SK-N-SH treated with all-trans-retinoic acid at 6 μM for 48 hours (cell line): ENCODE measurements around the gene STAB2.

Experiments used
- ATAC-seq: fragments of 200-7000 bp; cut with Tn5 transposase; 3 replicates; pipeline ENCODE4 v1.9.1; 2020; ENCODE audit warnings: mild to moderate bottlenecking, moderate library complexity
- ARNTL ChIP-seq: fragments of 450-650 bp; formaldehyde crosslinking; IDR thresholded peaks from 2 replicates; pipeline ENCODE4 v1.5.0; 2020; ENCODE audit warnings: low read depth, mild to moderate bottlenecking, moderate library complexity, borderline replicate concordance
- BACH2 ChIP-seq: fragments of 250-450 bp; sonication (Bioruptor Pico); IDR thresholded peaks from 2 replicates; pipeline ENCODE4 v1.9.0; 2021; ENCODE audit warnings: mild to moderate bottlenecking, borderline replicate concordance
- ESRRG ChIP-seq: fragments of 250-450 bp; sonication (Bioruptor Pico); IDR thresholded peaks from 2 replicates; pipeline ENCODE4 v1.6.1; 2021; ENCODE audit warnings: mild to moderate bottlenecking
- GLIS3 ChIP-seq: fragments of 250-450 bp; sonication (Bioruptor Pico); IDR thresholded peaks from 2 replicates; pipeline ENCODE4 v1.5.0; 2020; ENCODE audit warnings: mild to moderate bottlenecking, moderate library complexity
- ISL1 ChIP-seq: fragments of 250-450 bp; sonication (Bioruptor Pico); IDR thresholded peaks from 2 replicates; pipeline ENCODE4 v2.1.2; 2022; ENCODE audit warnings: mild to moderate bottlenecking, moderate library complexity
- OSR1 ChIP-seq: fragments of 250-450 bp; sonication (Bioruptor Pico); IDR thresholded peaks from 2 replicates; pipeline ENCODE4 v1.8.0; 2022; ENCODE audit warnings: moderate library complexity, mild to moderate bottlenecking, inconsistent platforms
- PPARA ChIP-seq: fragments of 250-450 bp; sonication (Bioruptor Pico); IDR thresholded peaks from 2 replicates; pipeline ENCODE4 v1.5.0; 2020; ENCODE audit warnings: mild to moderate bottlenecking, borderline replicate concordance
- RARB ChIP-seq: fragments of 250-450 bp; sonication (Bioruptor Pico); IDR thresholded peaks from 2 replicates; pipeline ENCODE4 v1.8.0; 2021; ENCODE audit warnings: mild to moderate bottlenecking, moderate library complexity
- SNAI2 ChIP-seq: fragments of 250-450 bp; sonication (Bioruptor Pico); IDR thresholded peaks from 2 replicates; pipeline ENCODE4 v1.5.0; 2020; ENCODE audit warnings: mild to moderate bottlenecking, moderate library complexity
- TCF4 ChIP-seq: fragments of 250-450 bp; sonication (Bioruptor Pico); IDR thresholded peaks from 2 replicates; pipeline ENCODE4 v1.8.0; 2021; ENCODE audit warnings: mild to moderate bottlenecking, moderate library complexity, borderline replicate concordance
- ZC3H10 ChIP-seq: fragments of 250-450 bp; sonication (Bioruptor Pico); IDR thresholded peaks from 2 replicates; pipeline ENCODE4 v1.5.1; 2021; ENCODE audit warnings: mild to moderate bottlenecking, moderate library complexity
- ZFP30 ChIP-seq: fragments of 450-650 bp; formaldehyde crosslinking; IDR thresholded peaks from 2 replicates; pipeline ENCODE4 v1.5.0; 2022; ENCODE audit warnings: mild to moderate bottlenecking, moderate library complexity
- ZNF565 ChIP-seq: fragments of 450-650 bp; formaldehyde crosslinking; conservative IDR thresholded peaks from 2 replicates; pipeline ENCODE4 v1.5.0; 2020; ENCODE audit warnings: low read depth, mild to moderate bottlenecking, moderate library complexity
- ZNF8 ChIP-seq: fragments of 450-650 bp; formaldehyde crosslinking; IDR thresholded peaks from 2 replicates; pipeline ENCODE4 v1.5.0; 2020; ENCODE audit warnings: mild to moderate bottlenecking, moderate library complexity
- TF ChIP-seq, protein P1 (sequence below): fragments of 250-450 bp; sonication (Bioruptor Pico); IDR thresholded peaks from 2 replicates; pipeline ENCODE4 v1.5.1; 2020; ENCODE audit warnings: low read depth, mild to moderate bottlenecking, moderate library complexity
- TF ChIP-seq, protein P2 (sequence below): fragments of 250-450 bp; sonication (Bioruptor Pico); IDR thresholded peaks from 2 replicates; pipeline ENCODE4 v1.8.0; 2021; ENCODE audit warnings: low read depth, mild to moderate bottlenecking, moderate library complexity, borderline replicate concordance
- TF ChIP-seq, protein P3 (sequence below): fragments of 250-450 bp; sonication (Bioruptor Pico); IDR thresholded peaks from 2 replicates; pipeline ENCODE4 v1.5.1; 2021; ENCODE audit warnings: mild to moderate bottlenecking, moderate library complexity
- TF ChIP-seq, protein P4 (sequence below): fragments of 250-450 bp; sonication (Bioruptor Pico); IDR thresholded peaks from 2 replicates; pipeline ENCODE4 v1.5.0; 2020; ENCODE audit warnings: mild to moderate bottlenecking, moderate library complexity
- TF ChIP-seq, protein P5 (sequence below): fragments of 250-450 bp; sonication (Bioruptor Pico); IDR thresholded peaks from 2 replicates; pipeline ENCODE4 v1.8.0; 2020; ENCODE audit warnings: mild to moderate bottlenecking, moderate library complexity, borderline replicate concordance

Gene STAB2

DNA sequence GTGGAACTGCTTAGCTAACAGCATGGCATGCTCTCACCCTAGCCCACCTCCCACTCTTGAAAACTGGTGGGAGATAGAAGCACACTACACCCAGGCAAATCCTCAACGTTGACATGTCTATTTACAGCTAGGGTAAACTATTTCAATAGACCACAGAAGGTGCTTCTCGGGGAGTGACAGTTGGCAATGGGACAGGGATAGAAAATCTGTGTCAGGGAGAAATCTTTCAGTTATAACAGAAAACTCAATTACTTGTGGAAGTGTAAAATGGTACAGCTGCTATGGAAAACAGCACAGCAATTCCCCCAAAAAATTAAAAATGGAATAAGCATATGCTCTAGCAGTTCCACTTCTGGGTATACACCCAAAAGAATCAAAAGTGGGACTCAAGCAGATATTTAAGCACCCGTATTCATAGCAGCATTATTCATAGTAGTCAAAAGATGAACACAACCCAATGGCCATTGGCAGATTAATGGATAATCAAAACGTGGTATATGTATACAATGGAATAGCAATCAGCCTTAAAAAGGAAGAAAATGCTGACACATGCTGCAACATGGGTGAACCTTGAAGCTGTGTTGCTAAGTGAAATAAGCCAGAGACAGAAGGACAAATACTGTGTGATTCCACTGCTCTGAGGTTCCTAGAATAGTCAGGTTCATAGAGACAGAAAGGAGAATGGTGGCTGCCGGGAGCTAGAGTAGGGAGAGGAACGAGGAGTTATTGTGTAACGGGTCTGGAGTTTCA is 92.5 kb downstream of the STAB2 start:
- no peak for ATAC-seq
- no peak for TF ChIP-seq ZNF565 (CRISPR knock-in tag)
- no peak for TF ChIP-seq BACH2 (CRISPR knock-in tag)
- no peak for TF ChIP-seq SNAI2 (CRISPR knock-in tag)
- TF ChIP-seq ZFP30 (CRISPR knock-in tag): no peak
- TF ChIP-seq, protein P1, sequence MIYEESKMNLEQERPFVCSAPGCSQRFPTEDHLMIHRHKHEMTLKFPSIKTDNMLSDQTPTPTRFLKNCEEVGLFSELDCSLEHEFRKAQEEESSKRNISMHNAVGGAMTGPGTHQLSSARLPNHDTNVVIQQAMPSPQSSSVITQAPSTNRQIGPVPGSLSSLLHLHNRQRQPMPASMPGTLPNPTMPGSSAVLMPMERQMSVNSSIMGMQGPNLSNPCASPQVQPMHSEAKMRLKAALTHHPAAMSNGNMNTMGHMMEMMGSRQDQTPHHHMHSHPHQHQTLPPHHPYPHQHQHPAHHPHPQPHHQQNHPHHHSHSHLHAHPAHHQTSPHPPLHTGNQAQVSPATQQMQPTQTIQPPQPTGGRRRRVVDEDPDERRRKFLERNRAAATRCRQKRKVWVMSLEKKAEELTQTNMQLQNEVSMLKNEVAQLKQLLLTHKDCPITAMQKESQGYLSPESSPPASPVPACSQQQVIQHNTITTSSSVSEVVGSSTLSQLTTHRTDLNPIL (CRISPR knock-in tag): no peak
- TF ChIP-seq PPARA: no peak
- no peak for TF ChIP-seq ZC3H10 (CRISPR knock-in tag)
- TF ChIP-seq GLIS3 (CRISPR knock-in tag): no peak

DNA sequence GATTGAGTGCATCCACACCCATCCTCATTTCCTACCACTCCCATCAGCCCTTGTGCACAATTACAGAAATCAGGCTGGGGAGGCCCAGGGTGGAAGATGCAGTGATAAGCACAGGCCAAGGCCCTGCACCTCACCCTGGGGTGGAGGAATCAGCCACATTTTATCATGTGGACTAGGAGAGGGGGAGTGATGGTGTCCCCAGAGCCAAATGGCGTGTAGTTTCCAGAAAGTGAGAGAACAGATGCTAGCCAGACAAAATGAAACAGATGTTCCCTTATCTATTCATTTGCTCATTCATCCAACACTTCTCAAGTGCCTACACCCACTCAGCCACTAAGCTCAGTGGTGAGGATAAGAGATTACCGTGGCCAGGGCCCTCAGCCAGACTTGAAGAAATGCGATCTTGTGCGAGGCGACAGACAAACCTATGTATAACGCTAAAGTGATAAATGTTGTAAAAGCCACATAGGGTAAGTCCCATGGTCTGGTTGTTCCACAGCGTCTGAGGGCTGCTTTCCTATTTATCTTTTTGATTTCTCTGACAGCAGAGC is 93.6 kb downstream of the STAB2 start:
- no peak; the same call in 1 of the 3 replicates for ATAC-seq
- no peak for TF ChIP-seq PPARA
- TF ChIP-seq TCF4 (CRISPR knock-in tag): peak; percentile 69
- no peak for TF ChIP-seq BACH2 (CRISPR knock-in tag)
- TF ChIP-seq, all 23 proteins: peak for 1

DNA sequence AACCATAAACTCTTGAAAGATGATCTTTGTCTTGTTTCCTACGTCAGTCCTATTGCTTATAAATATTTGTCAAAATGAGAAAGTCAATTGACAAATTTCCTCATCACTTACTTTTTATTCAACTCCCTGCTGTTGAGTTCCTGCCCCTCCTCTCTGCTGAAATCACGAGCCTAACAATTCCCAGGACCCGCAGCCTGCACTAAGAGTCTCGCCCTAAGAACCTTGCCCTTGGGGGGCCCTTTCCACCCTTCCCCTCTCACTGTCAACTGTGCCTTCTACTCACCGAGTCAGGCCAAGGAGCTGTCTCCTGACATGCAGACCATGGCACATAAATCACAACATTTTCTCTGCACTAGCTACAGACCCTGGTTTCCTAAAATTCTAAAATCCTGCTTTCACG is 99.0 kb downstream of the STAB2 start:
- ATAC-seq: no peak
- TF ChIP-seq ARNTL (CRISPR knock-in tag) (no peak), OSR1 (CRISPR knock-in tag) (no peak), BACH2 (CRISPR knock-in tag) (no peak), ZFP30 (CRISPR knock-in tag) (no peak), ZNF8 (no peak)
- TF ChIP-seq, protein P2, sequence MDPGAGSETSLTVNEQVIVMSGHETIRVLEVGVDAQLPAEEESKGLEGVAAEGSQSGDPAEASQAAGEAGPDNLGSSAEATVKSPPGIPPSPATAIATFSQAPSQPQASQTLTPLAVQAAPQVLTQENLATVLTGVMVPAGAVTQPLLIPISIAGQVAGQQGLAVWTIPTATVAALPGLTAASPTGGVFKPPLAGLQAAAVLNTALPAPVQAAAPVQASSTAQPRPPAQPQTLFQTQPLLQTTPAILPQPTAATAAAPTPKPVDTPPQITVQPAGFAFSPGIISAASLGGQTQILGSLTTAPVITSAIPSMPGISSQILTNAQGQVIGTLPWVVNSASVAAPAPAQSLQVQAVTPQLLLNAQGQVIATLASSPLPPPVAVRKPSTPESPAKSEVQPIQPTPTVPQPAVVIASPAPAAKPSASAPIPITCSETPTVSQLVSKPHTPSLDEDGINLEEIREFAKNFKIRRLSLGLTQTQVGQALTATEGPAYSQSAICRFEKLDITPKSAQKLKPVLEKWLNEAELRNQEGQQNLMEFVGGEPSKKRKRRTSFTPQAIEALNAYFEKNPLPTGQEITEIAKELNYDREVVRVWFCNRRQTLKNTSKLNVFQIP (CRISPR knock-in tag): no peak

DNA sequence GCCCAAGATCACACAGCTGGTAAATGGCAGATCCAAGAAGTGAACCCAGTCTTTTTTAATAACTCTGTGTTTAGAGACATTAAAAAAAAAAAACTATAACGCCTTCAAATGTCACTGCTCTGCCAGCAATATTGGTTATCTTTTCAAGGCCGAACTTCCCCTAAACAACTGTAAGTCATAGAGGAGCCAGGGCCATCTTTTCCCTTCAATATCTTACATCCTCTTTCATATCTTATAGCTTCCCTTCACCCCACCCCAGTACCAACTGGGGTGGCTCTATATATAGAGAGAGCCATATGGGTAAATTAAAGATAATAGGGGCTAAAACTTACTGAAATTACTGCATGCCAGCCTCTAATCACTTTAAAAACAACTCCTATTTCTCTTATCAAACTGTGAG is 100.2 kb downstream of the STAB2 start:
- no peak for TF ChIP-seq ISL1 (CRISPR knock-in tag)
- no peak for TF ChIP-seq ZC3H10 (CRISPR knock-in tag)
- no peak for TF ChIP-seq SNAI2 (CRISPR knock-in tag)
- TF ChIP-seq TCF4 (CRISPR knock-in tag): no peak
- TF ChIP-seq ESRRG (CRISPR knock-in tag): no peak
- TF ChIP-seq, protein P3, sequence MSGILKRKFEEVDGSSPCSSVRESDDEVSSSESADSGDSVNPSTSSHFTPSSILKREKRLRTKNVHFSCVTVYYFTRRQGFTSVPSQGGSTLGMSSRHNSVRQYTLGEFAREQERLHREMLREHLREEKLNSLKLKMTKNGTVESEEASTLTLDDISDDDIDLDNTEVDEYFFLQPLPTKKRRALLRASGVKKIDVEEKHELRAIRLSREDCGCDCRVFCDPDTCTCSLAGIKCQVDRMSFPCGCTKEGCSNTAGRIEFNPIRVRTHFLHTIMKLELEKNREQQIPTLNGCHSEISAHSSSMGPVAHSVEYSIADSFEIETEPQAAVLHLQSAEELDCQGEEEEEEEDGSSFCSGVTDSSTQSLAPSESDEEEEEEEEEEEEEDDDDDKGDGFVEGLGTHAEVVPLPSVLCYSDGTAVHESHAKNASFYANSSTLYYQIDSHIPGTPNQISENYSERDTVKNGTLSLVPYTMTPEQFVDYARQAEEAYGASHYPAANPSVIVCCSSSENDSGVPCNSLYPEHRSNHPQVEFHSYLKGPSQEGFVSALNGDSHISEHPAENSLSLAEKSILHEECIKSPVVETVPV (CRISPR knock-in tag): no peak
- TF ChIP-seq, protein P4, sequence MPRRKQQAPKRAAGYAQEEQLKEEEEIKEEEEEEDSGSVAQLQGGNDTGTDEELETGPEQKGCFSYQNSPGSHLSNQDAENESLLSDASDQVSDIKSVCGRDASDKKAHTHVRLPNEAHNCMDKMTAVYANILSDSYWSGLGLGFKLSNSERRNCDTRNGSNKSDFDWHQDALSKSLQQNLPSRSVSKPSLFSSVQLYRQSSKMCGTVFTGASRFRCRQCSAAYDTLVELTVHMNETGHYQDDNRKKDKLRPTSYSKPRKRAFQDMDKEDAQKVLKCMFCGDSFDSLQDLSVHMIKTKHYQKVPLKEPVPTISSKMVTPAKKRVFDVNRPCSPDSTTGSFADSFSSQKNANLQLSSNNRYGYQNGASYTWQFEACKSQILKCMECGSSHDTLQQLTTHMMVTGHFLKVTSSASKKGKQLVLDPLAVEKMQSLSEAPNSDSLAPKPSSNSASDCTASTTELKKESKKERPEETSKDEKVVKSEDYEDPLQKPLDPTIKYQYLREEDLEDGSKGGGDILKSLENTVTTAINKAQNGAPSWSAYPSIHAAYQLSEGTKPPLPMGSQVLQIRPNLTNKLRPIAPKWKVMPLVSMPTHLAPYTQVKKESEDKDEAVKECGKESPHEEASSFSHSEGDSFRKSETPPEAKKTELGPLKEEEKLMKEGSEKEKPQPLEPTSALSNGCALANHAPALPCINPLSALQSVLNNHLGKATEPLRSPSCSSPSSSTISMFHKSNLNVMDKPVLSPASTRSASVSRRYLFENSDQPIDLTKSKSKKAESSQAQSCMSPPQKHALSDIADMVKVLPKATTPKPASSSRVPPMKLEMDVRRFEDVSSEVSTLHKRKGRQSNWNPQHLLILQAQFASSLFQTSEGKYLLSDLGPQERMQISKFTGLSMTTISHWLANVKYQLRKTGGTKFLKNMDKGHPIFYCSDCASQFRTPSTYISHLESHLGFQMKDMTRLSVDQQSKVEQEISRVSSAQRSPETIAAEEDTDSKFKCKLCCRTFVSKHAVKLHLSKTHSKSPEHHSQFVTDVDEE (CRISPR knock-in tag): no peak
- no peak for TF ChIP-seq OSR1 (CRISPR knock-in tag)
- no peak for ATAC-seq

DNA sequence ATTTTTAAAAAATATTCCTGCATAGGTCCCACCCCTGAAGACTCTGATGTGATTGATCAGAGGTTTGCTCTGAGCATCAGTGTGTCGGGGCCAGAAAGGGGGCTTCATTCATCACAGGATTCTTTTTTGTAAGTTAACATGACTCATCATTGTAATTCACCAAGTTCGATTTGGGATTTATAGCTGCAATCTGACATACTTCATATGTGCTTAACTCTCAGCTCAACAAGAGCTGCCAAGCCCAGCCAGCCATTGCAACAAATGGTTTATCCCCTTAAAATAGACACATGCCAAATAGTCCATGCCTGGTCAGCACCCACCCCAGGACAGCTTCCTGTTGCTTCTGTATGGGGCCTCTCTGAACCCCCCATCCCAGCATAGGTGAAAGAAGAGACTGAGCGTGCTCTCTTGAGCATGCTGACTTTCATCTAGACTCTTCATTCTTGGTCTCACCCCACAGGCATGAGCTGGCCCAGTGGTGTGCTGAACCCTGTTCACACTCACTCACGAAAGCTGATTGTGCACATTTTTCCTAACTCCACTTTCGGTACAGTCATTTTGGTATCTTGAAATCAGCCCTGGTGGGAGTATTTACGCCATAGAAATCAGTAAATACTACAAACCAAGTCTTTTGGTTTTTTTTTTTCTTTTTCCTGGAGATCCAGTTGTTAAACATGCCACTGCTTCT is 101.4 kb downstream of the STAB2 start:
- ATAC-seq: no peak
- TF ChIP-seq ISL1 (CRISPR knock-in tag): no peak
- TF ChIP-seq, protein P1 (CRISPR knock-in tag): no peak
- TF ChIP-seq, protein P5, sequence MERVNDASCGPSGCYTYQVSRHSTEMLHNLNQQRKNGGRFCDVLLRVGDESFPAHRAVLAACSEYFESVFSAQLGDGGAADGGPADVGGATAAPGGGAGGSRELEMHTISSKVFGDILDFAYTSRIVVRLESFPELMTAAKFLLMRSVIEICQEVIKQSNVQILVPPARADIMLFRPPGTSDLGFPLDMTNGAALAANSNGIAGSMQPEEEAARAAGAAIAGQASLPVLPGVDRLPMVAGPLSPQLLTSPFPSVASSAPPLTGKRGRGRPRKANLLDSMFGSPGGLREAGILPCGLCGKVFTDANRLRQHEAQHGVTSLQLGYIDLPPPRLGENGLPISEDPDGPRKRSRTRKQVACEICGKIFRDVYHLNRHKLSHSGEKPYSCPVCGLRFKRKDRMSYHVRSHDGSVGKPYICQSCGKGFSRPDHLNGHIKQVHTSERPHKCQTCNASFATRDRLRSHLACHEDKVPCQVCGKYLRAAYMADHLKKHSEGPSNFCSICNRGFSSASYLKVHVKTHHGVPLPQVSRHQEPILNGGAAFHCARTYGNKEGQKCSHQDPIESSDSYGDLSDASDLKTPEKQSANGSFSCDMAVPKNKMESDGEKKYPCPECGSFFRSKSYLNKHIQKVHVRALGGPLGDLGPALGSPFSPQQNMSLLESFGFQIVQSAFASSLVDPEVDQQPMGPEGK (CRISPR knock-in tag): no peak
- no peak for TF ChIP-seq RARB
- no peak for TF ChIP-seq ZC3H10 (CRISPR knock-in tag)
